Activated gamma-delta T cell treated with Interleukin-2 at 50 U/mL for 16 hours (primary cell): ENCODE results near the gene BOC.

Source experiments
- DNase-seq: peaks from one replicate; pipeline ENCODE4 v3.0.0-alpha.2; 2020

Gene BOC

DNA sequence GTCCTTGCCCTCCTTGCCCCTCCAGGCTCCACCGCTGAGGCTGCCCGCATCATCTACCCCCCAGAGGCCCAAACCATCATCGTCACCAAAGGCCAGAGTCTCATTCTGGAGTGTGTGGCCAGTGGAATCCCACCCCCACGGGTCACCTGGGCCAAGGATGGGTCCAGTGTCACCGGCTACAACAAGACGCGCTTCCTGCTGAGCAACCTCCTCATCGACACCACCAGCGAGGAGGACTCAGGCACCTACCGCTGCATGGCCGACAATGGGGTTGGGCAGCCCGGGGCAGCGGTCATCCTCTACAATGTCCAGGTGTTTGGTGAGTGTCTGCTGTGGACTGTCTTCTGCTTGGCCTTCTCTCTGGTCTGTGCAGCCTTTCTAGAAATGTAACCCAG lies 61.0 kb downstream of the BOC start:
- DNase-seq, result no peak

DNA sequence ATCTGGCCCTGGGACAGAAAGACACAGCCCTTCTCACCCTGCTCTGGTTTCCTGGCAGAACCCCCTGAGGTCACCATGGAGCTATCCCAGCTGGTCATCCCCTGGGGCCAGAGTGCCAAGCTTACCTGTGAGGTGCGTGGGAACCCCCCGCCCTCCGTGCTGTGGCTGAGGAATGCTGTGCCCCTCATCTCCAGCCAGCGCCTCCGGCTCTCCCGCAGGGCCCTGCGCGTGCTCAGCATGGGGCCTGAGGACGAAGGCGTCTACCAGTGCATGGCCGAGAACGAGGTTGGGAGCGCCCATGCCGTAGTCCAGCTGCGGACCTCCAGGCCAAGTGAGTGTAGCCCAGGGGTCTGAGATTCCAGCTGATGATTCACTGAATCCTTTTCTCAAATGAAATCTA lies 61.7 kb downstream of the BOC start:
- DNase-seq, result no peak

DNA sequence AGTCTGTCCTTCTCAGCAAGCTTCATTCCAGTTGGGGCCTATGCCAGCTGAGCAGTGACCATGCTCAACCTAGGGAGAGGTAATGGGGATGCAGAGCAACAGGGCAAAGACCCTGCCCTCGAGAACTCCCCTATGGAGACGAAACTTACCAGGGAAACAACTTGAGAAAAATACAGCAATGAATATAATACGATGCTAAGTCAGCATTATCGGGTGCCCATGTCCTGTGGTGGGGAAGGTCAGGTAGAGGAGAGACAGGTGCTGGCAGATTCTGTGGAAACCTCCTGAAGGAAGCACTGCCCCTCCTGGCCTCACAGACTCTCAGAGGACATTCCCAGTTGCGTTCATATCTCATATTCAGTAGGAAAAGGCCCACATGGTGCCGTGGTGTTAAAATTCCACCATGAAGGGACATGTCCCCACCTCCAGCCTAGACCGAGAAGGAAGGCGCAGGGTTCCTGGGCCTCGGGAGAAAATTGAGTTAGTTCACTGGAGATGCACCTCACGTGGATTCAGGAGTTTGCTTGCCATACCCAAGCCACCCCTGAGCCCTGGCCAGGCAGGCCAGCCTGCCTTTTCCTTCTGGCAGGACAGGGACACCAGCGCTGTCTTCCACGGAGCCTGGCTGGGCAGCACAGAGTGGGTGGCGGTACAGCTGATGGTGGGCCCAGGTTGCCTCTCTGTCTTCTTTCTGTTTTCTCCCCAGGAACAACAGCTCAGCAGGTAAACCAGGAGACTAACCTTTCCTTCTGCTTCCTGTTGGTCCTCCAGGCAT lies 62.4 kb downstream of the BOC start:
- DNase-seq, result no peak

DNA sequence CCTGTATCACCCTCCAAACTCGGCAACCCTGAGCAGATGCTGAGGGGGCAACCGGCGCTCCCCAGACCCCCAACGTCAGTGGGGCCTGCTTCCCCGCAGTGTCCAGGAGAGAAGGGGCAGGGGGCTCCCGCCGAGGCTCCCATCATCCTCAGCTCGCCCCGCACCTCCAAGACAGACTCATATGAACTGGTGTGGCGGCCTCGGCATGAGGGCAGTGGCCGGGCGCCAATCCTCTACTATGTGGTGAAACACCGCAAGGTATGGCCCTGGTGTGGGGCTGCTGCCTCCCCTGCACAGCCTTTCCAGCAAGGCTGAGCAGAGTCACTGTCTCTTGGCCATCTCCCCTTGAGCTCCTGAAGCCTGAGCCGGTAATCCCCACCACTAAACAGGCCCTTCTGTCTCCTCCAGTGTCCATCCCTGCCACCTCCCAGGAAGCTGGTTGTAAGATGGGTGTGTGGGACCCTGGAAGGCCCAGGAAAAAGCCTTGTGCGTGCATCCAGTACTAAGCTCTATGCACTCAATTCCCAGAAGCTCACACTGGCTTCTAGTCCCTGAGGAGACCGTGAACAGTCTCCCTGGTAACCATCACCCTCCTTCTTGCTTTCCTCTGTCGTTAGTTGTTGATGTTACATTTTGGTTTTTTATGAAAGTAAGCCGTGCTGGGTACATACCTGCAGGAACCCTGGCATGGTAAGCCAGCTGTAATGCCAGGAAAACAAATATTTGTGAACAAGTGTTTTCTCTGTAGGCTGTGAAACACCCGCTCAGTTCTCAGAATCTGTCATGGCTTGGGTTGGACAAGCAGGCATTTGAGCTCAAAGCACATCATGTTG lies 63.3 kb downstream of the BOC start:
- DNase-seq, result no peak

DNA sequence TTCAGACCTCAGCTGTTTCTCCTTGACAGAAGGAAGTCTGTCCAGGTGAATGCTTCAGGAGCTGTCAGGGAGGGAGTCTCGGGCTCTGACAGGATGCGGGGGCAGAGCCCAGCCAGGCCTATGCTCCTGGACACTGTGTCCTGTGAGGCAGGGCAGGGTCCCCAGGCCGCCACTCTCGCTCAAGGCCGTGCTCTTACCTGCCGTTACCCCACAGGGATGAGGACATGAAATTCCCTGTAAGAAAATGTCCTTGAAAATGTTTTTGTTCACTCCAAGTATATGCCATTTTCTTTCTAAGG lies 63.9 kb downstream of the BOC start:
- DNase-seq, result no peak

DNA sequence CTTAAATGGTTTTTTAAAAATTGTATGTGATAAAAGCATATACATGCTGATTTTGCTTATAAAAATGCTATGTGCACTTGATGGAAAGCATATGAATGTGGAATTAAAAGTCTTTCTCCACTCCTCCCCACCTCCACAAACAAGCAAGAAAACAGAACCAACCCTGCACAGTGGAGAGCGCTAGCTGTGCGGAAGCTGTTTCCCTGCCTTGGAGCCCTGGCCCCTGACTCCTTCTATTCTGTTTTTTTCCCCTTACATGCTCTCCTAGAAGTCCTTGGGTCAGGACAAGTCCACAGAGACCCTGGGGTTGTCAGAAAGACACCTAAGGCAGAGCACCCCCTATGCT lies 64.2 kb downstream of the BOC start:
- DNase-seq, result no peak

DNA sequence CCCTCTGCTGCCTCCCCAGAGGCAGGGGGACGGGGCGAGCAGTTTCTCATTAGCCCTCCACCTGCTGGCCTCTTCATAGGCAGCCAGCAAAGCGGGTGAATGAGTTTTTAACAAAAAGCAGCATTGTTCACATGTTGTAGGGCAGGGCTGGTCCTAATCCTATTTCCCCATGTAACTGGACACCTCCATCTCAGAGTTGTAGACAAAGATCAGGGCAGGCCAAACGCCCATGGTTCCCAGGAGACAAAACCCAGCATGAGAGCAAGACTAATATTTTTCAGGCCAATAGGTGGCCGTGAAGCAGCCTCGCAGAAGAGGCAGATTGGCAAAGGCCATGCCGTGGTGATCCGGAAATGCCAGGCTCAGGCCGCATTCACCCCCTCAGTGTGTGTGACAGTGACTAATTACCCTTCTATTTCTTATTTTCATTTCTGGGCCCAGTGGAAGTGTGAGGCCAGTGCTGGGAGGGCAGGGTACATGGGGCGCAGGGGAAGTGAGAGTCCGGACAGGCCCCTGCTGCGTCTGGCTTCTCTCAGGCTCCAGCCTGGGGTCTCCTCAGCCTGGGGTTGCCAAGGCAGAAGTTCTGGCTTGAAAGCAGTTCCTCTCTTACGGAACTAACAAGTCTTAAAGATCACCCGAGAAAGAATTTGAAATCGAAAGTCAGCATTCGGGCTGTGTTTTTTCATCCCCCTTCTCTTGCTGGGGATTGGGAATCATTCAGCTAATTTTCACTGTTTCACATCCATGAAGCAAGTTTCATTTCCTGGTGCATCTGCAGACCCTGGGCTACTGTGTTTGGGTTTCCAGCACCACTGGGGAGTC lies 64.8 kb downstream of the BOC start:
- no peak for DNase-seq

DNA sequence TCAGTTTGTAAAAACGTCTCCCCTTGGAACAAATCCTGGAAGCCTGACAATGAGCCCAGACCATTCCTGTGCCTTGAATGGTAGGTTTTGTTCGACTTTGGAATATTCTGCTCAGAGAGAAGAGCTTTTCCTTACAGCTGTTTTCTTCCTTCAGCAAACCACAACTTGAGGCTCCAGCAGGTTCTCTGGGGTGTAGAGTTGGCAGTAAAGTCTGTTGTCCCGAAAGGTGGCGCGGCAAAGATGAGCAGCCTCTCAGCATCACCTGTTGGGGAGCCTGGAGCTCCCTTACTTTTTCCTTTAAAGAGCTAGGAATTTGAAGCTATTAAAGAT lies 65.4 kb downstream of the BOC start:
- DNase-seq, result no peak

DNA sequence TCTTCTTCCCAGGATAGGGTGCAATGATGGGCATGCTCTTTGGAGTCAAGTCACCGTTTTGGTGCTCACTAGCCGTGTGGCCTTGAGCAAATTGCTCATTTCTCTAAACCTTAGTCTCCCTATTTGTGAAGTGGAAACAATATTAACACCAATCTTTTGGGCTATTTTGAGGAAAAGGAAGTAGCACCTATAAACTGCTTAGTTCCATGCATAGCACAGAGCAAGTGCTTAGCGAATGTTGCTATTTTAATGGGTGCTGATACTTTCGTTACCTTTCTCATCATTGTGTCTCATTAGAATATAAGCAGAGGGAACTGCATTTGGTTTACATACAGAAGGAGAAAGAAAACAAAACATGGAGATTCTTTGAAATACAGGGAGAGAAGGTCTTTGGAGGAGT lies 66.1 kb downstream of the BOC start:
- DNase-seq, result no peak

DNA sequence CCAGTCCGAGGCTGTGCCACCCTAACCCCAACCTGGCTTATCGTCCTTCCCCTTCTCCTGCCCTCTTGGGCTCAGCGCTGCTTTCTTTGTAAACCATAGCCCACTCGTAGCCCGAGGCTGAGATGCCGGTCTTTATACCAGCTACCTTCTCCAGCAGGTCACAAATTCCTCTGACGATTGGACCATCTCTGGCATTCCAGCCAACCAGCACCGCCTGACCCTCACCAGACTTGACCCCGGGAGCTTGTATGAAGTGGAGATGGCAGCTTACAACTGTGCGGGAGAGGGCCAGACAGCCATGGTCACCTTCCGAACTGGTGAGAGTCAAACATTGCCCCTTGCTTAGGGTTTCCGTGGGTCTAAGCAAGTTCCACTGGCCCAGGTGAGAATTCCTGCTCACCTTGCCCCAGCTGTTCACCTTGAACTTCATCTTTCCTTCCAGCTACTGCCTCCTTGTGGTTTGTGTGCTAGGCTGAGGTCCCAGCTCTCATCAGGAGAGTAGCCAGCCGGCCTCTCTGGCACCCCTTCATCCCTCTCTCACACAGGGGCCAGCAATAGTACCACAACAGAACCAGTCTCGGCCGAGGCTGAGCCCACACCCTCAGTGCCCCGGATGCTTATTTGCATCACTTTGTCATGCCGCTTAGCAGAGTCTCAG lies 66.7 kb downstream of the BOC start:
- DNase-seq, result no peak

DNA sequence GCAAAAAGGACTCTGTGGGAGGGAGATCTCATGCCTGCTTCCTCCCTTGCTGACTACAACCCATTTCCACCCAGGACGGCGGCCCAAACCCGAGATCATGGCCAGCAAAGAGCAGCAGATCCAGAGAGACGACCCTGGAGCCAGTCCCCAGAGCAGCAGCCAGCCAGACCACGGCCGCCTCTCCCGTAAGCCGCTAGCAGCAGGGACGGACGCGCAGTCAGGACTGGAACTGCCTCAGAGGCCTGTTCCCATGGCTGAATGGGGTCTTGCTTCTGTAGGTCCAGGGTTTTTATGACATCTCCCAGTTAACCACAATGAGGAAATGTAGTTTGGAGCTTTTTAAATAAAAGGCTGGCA lies 67.2 kb downstream of the BOC start:
- DNase-seq, result no peak

DNA sequence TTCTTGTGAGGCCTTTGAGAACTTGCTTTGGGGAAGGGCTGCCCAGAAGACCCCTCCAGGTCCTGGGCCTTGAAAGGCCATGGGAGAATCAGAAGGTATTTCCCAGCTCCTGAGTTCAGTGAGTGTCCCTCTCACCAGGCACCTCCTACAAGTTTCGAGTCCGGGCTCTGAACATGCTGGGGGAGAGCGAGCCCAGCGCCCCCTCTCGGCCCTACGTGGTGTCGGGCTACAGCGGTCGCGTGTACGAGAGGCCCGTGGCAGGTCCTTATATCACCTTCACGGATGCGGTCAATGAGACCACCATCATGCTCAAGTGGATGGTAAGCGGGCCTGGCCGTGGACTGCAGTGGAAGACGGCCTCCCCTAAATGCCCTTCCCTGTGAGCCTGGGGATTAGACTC lies 68.3 kb downstream of the BOC start:
- DNase-seq, result no peak

DNA sequence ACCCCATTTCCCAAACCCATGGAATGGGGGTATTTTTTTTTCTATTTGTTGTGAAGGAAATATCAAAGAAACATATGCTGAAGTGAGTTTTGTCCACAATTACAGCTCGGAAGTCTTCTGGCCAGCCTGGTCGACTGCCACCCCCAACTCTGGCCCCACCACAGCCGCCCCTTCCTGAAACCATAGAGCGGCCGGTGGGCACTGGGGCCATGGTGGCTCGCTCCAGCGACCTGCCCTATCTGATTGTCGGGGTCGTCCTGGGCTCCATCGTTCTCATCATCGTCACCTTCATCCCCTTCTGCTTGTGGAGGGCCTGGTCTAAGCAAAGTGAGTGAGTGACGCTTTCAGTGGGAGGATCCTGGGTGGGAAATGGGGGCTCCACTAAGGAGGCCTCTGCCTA lies 71.9 kb downstream of the BOC start:
- no peak for DNase-seq

DNA sequence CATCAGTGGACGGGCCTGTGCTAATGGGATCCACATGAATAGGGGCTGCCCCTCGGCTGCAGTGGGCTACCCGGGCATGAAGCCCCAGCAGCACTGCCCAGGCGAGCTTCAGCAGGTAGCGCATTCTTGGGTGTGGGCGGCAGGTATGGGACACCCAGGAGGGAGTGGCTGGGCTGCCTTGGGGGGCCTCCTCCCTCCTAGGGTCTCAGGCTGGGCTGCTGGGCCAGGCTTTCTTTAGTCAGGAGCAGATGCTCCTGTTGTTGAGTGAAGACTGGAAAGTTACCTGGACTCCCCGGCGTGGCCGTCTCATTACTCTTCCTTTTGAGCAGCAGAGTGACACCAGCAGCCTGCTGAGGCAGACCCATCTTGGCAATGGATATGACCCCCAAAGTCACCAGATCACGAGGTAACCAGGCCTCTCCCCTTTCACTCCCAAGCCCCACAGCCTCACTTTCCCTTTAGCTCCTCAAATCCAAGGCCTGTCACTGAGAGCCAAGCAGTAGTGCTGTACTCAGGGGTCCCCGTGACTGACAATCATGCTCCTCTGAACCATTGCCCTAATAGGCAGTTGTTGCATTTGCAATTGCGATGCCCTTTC lies 73.2 kb downstream of the BOC start:
- no peak for DNase-seq

DNA sequence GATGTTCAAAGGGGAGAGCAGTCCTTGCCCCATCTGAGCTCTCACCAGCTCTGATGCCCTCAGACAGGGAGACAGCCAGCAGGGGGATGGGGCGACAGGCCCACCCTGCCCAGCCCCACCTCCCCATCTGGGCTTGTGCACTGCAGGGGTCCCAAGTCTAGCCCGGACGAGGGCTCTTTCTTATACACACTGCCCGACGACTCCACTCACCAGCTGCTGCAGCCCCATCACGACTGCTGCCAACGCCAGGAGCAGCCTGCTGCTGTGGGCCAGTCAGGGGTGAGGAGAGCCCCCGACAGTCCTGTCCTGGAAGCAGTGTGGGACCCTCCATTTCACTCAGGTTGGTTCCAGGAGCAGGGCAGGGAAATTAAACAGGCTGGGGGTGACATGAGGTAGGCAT lies 73.9 kb downstream of the BOC start:
- DNase-seq, result no peak

DNA sequence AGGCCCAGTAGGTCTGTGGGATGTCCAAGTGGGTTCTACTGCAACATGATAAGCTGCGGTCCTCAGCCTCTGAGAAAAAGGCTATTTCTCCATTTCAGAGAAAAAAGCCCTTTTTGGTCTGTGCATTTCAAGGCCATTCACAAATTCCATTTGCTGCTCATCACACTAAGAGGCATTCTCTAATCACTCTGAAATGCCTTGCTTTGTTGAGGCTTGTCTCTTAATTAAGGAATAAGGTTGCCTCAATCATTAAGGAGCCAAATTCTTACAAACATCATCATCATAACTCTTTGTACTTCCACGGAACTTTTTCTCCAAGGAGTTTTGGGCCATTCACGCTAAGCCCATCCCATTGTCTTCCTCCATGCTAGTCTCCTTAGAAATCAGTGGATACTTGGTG lies 74.4 kb downstream of the BOC start:
- DNase-seq, result no peak

DNA sequence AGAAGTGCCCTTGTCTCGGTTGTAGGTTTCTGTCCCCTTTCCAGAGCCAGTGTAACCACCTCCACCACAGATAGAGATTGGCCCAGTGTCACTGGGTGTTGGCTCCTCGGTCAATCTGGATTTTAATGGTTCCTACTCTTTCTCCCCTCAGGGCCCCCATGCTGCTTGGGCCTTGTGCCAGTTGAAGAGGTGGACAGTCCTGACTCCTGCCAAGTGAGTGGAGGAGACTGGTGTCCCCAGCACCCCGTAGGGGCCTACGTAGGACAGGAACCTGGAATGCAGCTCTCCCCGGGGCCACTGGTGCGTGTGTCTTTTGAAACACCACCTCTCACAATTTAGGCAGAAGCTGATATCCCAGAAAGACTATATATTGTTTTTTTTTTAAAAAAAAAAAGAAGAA lies 75.2 kb downstream of the BOC start:
- DNase-seq, result no peak

DNA sequence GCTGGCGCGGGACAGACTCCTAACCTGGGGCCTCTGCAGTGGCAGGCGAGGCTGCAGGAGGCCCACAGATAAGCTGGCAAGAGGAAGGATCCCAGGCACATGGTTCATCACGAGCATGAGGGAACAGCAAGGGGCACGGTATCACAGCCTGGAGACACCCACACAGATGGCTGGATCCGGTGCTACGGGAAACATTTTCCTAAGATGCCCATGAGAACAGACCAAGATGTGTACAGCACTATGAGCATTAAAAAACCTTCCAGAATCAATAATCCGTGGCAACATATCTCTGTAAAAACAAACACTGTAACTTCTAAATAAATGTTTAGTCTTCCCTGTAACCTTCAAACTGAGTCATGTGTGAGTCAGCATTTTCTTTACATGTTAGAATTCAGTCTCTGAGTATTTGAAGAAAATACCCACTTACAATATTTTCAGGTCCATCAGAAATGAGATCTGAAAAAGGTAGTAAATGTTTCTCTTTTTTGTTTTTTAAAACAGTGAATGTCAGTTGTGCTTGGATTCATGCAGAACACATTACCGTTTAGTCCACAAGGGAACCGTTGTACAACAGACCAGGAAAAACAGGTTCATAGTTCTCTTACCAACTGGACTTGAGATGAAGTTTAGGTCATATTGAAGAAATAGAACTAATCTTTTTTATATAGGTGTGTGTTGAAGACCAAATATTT lies 75.9 kb downstream of the BOC start:
- DNase-seq, result no peak

DNA sequence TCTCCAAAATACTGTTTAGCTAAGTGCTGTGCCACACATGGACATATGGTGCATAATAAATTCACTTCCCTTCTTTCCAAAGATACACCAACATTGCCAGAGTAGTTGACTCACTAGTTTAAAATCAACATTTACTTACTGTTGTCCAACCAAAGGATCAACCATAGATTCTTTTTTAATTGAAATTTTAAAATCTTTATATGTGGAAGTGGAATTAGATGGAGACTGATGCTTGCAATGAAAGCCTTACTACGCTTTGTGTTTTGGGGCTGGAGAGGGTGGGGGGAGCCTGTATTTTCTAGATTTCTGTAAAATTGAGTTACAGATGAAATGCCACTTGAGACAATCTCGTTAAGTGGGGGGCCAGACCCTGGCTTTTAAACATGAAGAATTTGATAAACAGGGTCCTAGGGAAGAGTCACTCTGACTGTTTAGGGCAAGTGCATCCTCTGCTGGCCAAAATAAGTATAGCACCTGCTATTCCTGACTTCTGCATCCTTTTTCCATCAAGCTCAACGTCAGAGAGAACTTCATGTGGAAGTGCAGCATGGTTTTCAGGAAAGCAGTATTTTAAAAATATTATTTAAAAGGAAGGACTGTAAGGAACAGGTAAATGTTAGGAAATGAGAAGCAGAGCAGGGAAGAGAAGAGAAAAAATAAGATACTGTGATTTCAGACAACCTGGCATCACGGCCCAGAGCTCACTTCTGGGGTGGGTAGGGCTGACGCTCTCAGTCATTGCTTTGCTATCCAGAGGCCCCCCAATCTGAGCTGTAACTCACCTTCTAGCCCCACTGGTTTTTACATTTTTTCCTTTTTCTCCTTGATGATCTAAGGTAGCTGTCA lies 76.7 kb downstream of the BOC start:
- DNase-seq, result peak; percentile 47

DNA sequence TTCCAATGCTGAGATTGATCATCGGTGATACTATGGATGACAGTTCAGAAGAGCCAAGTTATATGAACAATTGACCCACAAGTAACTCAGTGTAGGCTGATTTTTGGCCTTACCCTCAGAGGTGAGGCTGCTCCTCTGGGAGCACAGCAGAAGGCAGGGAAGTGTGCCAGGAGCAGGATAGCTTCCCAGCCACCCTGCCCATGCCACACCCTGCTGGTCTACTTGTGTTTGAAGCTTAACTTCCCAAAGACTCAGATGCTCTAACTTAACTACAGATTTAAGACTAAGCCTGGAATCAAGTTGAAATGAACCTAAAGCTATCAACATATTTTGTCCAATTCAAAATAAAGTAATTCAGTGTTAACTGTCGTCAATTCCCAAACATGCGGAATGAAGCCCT lies 77.5 kb downstream of the BOC start:
- no peak for DNase-seq

DNA sequence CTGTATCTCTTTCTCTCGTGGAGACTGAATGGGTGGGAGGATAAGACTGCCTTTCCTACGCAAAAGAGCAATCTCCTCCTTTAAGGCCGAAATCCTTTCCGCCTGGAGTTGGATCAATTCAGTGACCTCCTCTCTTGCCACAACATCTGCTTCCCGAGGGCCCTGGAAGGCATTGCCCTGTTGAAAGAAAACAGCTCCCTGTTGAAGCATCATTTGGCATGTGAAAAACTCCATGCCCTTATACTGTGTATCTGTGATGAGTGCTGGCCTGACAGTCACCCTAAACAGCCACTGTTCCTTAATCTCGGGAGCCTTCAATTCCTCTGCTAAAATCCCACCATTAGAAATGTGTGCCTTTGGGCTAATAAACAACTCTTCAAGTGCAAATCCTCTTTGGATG lies 80.2 kb downstream of the BOC start:
- no peak for DNase-seq

DNA sequence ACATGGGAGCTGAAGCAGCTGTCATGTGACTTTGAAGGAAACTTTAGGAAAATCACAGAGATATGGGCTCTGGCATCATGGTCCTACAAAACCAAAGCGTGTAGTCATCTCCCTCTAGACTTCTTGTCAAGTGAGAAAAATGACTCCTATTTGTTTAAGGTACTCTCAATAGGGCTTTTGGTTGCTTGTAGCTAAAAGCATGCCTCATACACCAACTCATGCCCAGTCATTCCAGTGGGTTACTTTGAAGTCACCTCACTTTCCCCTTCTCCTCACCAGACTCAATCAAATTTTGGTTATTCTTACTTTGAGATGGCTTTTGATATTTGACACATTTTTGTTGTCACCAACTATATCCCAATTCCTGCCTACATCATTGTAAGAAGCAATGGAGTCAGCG lies 81.6 kb downstream of the BOC start:
- no peak for DNase-seq
